Measurements from ENCODE around the gene SECISBP2L. TPM values are rescaled to one million over a fixed set of nuclear protein-coding genes. Genes with fewer than 3 reads are reported as not detected.

Gene SECISBP2L, protein sequence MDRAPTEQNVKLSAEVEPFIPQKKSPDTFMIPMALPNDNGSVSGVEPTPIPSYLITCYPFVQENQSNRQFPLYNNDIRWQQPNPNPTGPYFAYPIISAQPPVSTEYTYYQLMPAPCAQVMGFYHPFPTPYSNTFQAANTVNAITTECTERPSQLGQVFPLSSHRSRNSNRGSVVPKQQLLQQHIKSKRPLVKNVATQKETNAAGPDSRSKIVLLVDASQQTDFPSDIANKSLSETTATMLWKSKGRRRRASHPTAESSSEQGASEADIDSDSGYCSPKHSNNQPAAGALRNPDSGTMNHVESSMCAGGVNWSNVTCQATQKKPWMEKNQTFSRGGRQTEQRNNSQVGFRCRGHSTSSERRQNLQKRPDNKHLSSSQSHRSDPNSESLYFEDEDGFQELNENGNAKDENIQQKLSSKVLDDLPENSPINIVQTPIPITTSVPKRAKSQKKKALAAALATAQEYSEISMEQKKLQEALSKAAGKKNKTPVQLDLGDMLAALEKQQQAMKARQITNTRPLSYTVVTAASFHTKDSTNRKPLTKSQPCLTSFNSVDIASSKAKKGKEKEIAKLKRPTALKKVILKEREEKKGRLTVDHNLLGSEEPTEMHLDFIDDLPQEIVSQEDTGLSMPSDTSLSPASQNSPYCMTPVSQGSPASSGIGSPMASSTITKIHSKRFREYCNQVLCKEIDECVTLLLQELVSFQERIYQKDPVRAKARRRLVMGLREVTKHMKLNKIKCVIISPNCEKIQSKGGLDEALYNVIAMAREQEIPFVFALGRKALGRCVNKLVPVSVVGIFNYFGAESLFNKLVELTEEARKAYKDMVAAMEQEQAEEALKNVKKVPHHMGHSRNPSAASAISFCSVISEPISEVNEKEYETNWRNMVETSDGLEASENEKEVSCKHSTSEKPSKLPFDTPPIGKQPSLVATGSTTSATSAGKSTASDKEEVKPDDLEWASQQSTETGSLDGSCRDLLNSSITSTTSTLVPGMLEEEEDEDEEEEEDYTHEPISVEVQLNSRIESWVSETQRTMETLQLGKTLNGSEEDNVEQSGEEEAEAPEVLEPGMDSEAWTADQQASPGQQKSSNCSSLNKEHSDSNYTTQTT
- 18.6 and 18.9 TPM in 2 replicates for total RNA-seq (2014; rRNA removed; shearing (Covaris generic))
- polyA plus RNA-seq (2016; fragmentation: Nextera tagmentation; extraction: Ambion mirVana) = 20.2 and 28.3 TPM in 2 replicates
- long read RNA-seq, partial matches to known transcripts = 15 of 16 reads
- long read RNA-seq, other reads (novel, unspliced or antisense) = 1 of 16 reads

DNA sequence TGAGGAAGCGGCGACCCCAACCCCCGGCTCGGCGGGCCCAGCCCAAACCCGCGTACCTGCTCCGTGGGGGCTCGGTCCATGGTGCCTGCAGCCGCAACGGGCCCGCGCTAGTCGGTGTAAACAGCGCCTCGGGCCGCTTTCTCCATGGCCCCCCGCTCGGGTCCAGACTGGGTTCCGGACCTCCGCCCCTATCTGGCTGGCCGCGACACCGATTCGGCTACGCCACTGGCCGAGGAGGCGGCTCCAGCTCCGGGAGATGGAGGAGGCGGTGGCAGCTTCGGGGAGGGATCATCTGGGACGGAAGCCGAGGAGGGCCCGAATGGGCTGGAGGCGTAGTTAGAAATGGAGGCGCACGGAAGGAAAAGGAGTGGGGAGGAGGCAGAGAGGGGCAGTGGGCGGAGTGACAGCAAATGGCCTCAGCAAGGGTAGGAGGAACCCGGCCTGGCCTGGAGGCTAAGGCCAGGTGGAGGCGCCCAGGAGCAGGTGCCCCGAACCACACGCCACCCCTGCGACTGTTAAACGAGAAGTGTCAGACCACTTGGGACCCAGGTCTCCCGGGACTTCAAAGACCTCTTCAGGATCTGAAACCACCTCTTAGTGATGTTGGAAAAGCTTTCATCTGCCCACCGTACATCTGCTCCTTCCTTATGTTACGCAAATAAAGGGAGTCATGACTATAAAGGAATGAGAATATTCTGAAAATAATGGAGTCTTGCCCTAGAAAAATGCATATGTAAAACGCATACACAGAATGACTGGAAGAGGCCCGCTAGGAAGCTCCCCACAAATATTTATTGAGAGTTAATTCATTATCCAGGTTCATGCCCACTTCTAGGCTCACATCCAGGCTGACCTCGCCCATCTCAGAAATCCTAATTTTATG is at the start of gene SECISBP2L:
Gene SECISBP2L, minus strand, starts transcription at position 227 of the 883 bp plus-strand sequence. Its CDS starts 147 bp downstream, at position 80.
- Histone ChIP-seq H3K27ac (ENCODE audit: low read depth) (peak within 1 kb of the TSS; percentile 82), H3K4me2 (peak within 1 kb of the TSS; percentile 82), H3K9me2 (ENCODE audit: insufficient read depth) (no peaks in the 10 kb centered on the region), H3K4me1 (ENCODE audit: insufficient read depth) (peaks cover 16% of the 10 kb centered on the region), H4K20me1 (replicated peaks; ENCODE audit: insufficient read depth) (peaks cover 10% of the 10 kb centered on the region; the same call in 1 of the 2 replicates), H3F3A (replicated peaks; ENCODE audit: low read depth) (no peaks in the 10 kb centered on the region), H3K36me3 (ENCODE audit: insufficient read depth) (no peaks in the 10 kb centered on the region), H3K79me2 (replicated peaks; ENCODE audit: insufficient read depth) (peaks cover 43% of the 10 kb centered on the region), H2AFZ (peak within 1 kb of the TSS; percentile 93), H3K27me3 (ENCODE audit: insufficient read depth) (no peaks in the 10 kb centered on the region), H3K4me3 (peak within 1 kb of the TSS; percentile 79)
- Mint-ChIP-seq H3K27me3 (ENCODE audit: insufficient read depth, low read depth, poor library complexity) (peaks cover 3% of the 10 kb centered on the region), H3K4me1 (peaks cover 14% of the 10 kb centered on the region; the same call in 2 of the 3 replicates), H3K9me3 (peaks cover 6% of the 10 kb centered on the region; the same call in 2 of the 3 replicates), H3K27ac (peak within 1 kb of the TSS; percentile 95), H3K36me3 (ENCODE audit: low read depth) (no peaks in the 10 kb centered on the region), H3K4me3 (peak within 1 kb of the TSS; percentile 88)
- peak; percentile 99 for DNase-seq (ENCODE audit: low spot score)
- peak; percentile 97 for ATAC-seq
- peak; percentile 96 for TF ChIP-seq POLR2AphosphoS5 (IDR thresholded peaks at IDR 0.05; ENCODE audit: low read depth)
- no peak for TF ChIP-seq ZNF114 (CRISPR knock-in tag; IDR thresholded peaks at IDR 0.05)
- TF ChIP-seq, protein P1, sequence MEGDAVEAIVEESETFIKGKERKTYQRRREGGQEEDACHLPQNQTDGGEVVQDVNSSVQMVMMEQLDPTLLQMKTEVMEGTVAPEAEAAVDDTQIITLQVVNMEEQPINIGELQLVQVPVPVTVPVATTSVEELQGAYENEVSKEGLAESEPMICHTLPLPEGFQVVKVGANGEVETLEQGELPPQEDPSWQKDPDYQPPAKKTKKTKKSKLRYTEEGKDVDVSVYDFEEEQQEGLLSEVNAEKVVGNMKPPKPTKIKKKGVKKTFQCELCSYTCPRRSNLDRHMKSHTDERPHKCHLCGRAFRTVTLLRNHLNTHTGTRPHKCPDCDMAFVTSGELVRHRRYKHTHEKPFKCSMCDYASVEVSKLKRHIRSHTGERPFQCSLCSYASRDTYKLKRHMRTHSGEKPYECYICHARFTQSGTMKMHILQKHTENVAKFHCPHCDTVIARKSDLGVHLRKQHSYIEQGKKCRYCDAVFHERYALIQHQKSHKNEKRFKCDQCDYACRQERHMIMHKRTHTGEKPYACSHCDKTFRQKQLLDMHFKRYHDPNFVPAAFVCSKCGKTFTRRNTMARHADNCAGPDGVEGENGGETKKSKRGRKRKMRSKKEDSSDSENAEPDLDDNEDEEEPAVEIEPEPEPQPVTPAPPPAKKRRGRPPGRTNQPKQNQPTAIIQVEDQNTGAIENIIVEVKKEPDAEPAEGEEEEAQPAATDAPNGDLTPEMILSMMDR (conservative IDR thresholded peaks at IDR 0.05; ENCODE audit: low read depth in 2 of 2) = peak; percentile 46 to 76
- TF ChIP-seq STAT1 (IDR thresholded peaks at IDR 0.05; ENCODE audit: unreplicated experiment) = no peak
- TF ChIP-seq EZH2phosphoT487 (IDR thresholded peaks at IDR 0.05; ENCODE audit: unreplicated experiment) = no peak
- TF ChIP-seq, protein P2, sequence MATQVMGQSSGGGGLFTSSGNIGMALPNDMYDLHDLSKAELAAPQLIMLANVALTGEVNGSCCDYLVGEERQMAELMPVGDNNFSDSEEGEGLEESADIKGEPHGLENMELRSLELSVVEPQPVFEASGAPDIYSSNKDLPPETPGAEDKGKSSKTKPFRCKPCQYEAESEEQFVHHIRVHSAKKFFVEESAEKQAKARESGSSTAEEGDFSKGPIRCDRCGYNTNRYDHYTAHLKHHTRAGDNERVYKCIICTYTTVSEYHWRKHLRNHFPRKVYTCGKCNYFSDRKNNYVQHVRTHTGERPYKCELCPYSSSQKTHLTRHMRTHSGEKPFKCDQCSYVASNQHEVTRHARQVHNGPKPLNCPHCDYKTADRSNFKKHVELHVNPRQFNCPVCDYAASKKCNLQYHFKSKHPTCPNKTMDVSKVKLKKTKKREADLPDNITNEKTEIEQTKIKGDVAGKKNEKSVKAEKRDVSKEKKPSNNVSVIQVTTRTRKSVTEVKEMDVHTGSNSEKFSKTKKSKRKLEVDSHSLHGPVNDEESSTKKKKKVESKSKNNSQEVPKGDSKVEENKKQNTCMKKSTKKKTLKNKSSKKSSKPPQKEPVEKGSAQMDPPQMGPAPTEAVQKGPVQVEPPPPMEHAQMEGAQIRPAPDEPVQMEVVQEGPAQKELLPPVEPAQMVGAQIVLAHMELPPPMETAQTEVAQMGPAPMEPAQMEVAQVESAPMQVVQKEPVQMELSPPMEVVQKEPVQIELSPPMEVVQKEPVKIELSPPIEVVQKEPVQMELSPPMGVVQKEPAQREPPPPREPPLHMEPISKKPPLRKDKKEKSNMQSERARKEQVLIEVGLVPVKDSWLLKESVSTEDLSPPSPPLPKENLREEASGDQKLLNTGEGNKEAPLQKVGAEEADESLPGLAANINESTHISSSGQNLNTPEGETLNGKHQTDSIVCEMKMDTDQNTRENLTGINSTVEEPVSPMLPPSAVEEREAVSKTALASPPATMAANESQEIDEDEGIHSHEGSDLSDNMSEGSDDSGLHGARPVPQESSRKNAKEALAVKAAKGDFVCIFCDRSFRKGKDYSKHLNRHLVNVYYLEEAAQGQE (IDR thresholded peaks at IDR 0.05; ENCODE audit: unreplicated experiment) = peak; percentile 28
- TF ChIP-seq, protein P3, sequence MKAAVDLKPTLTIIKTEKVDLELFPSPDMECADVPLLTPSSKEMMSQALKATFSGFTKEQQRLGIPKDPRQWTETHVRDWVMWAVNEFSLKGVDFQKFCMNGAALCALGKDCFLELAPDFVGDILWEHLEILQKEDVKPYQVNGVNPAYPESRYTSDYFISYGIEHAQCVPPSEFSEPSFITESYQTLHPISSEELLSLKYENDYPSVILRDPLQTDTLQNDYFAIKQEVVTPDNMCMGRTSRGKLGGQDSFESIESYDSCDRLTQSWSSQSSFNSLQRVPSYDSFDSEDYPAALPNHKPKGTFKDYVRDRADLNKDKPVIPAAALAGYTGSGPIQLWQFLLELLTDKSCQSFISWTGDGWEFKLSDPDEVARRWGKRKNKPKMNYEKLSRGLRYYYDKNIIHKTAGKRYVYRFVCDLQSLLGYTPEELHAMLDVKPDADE (IDR thresholded peaks at IDR 0.05) = peak; percentile 61; the same call in 1 of the 2 replicates
- no peak for TF ChIP-seq JUNB (IDR thresholded peaks at IDR 0.05; ENCODE audit: unreplicated experiment)
- no peak for TF ChIP-seq EZH2 (IDR thresholded peaks at IDR 0.05; ENCODE audit: low read depth, unreplicated experiment)
- TF ChIP-seq ZNF331 (CRISPR knock-in tag; IDR thresholded peaks at IDR 0.05; ENCODE audit: low read depth) = no peak
- 0 out of 2 replicates have a peak, but pooled peaks have one; percentile 9 for TF ChIP-seq NANOG (IDR thresholded peaks at IDR 0.05; ENCODE audit: borderline replicate concordance)
